Measurements from ENCODE around the gene C10orf67. TPM values are rescaled to one million over a fixed set of nuclear protein-coding genes. Genes with fewer than 3 reads are reported as not detected.

Gene C10orf67
- total RNA-seq, 6 experiments from 2014 or later = 0.10 to 0.88 (median 0.33) TPM

GRCh38 chr10:23362069-23362830 is 17.7 kb upstream of the C10orf67 start:
- Mint-ChIP-seq H3K9me3 (no peaks in the 10 kb centered on the region; the same call in 1 of the 2 replicates), H3K36me3 (ENCODE audit: low read depth) (no peaks in the 10 kb centered on the region), H3K27me3 (ENCODE audit: insufficient read depth) (peaks cover 5% of the 10 kb centered on the region; the same call in 1 of the 2 replicates), H3K4me1 (ENCODE audit: low read depth) (no peaks in the 10 kb centered on the region), H3K27ac (no peak overlapping the region), H3K4me3 (no peak overlapping the region)
- no peak for DNase-seq
- TF ChIP-seq CTCF (IDR thresholded peaks at IDR 0.05) = no peak

GRCh38 chr10:23361665-23362064 is 17.1 kb upstream of the C10orf67 start:
- no peaks in the 10 kb centered on the region; the same call in 1 of the 2 replicates for H3K9me3 Mint-ChIP-seq
- no peaks in the 10 kb centered on the region for H3K4me1 Mint-ChIP-seq (ENCODE audit: low read depth)
- TF ChIP-seq CTCF (IDR thresholded peaks at IDR 0.05) = no peak
- H3K27ac Mint-ChIP-seq = no peak overlapping the region
- H3K4me3 Mint-ChIP-seq = no peak overlapping the region
- peaks cover 5% of the 10 kb centered on the region; the same call in 1 of the 2 replicates for H3K27me3 Mint-ChIP-seq (ENCODE audit: insufficient read depth)
- no peak for DNase-seq
- H3K36me3 Mint-ChIP-seq (ENCODE audit: low read depth) = no peaks in the 10 kb centered on the region

DNA sequence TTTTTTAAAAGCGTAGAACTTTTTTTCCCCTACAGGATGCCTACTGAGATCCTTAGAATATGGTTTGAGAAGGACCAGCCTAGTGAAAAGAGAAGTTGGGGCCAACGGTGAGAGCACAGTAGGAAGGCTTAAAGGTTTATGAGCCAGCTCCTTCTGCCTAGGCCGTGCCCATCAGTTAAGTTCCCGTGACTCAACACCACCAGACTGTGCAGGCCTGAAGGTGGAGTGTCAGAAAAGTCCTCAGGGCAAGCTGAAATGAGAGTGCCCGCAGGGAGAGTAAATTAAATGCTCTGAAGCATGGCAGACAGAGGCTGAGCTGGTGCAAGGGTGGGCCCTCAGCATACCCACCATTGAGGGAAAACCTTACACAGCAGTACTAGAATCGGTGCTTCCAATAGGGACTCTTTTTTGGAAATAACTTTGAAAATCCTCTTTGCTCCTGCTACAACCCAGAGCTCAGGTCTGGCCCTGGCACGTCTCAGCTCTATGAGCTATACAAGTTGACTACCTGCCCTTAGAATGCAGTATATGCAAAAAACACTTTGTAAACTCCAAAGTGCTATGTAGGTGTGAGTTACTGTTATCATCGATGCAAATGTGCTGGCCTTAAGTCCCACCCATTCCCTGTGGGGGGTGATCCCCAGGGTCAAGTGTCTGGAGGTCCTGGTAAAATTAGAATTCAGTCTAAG is 15.2 kb upstream of the C10orf67 start:
- Mint-ChIP-seq H3K4me3 (no peak overlapping the region), H3K27me3 (ENCODE audit: insufficient read depth) (peaks cover 7% of the 10 kb centered on the region; the same call in 1 of the 2 replicates), H3K4me1 (ENCODE audit: low read depth) (no peaks in the 10 kb centered on the region), H3K9me3 (no peaks in the 10 kb centered on the region; the same call in 1 of the 2 replicates), H3K27ac (no peak overlapping the region), H3K36me3 (ENCODE audit: low read depth) (no peaks in the 10 kb centered on the region)
- no peak for DNase-seq
- TF ChIP-seq CTCF (IDR thresholded peaks at IDR 0.05) = no peak

DNA sequence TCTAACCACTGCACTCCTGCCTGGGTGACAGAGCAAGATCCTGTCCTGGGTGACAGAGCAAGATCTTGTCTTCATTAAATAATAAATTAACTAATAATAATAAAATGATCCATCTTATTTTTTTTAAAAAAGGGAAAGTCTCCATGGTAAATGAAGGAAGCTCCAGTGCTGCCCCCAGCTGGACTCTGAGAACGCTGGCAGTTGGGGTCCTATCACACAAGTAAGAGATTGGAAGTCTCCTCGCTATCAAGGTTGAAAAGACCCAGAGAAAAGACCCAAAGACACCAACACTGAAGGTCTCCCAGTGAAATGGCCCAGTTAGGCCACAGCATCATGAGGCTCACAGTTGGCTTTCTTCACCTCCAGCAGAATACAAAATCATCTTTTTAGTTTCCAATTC is 13.8 kb upstream of the C10orf67 start:
- DNase-seq = no peak

More for the DNA sequence above, 13.8 kb upstream of the C10orf67 start:
- TF ChIP-seq CTCF (IDR thresholded peaks at IDR 0.05) = peak; percentile 71
- H3K4me1 Mint-ChIP-seq (ENCODE audit: low read depth) = no peaks in the 10 kb centered on the region
- H3K36me3 Mint-ChIP-seq (ENCODE audit: low read depth) = no peaks in the 10 kb centered on the region
- no peak overlapping the region for H3K27ac Mint-ChIP-seq
- no peak overlapping the region for H3K4me3 Mint-ChIP-seq
- H3K9me3 Mint-ChIP-seq = no peaks in the 10 kb centered on the region; the same call in 1 of the 2 replicates
- H3K27me3 Mint-ChIP-seq (ENCODE audit: insufficient read depth) = peaks cover 7% of the 10 kb centered on the region; the same call in 1 of the 2 replicates
